HG03460 (cell line): ENCODE measurements around the gene NLGN2.

Experiments
- ATAC-seq: cut with Tn5 transposase; IDR thresholded peaks from one replicate; pipeline ENCODE4 v1.9.1; 2021; ENCODE audit not compliant: unreplicated experiment

Gene NLGN2

DNA sequence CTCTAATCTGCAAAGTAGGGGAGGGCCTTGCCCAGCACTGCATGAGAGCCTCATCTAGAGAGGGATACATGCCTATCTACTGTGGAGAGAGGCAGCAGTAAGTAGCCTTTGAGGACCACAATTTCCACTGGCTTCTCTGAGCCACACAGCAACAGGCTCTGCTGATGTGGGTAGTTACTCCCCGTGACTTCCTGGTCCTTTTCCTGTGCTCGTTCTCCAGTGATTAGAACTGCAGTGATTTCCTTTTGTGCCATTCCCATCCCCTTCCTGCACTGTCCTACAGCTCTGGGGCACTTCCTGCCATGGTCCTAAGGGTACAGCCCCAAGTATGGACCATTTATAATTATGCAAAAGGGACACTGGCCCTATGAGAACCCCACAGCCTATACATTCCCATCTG lies 16.3 kb upstream of the NLGN2 start:
- no peak for ATAC-seq

DNA sequence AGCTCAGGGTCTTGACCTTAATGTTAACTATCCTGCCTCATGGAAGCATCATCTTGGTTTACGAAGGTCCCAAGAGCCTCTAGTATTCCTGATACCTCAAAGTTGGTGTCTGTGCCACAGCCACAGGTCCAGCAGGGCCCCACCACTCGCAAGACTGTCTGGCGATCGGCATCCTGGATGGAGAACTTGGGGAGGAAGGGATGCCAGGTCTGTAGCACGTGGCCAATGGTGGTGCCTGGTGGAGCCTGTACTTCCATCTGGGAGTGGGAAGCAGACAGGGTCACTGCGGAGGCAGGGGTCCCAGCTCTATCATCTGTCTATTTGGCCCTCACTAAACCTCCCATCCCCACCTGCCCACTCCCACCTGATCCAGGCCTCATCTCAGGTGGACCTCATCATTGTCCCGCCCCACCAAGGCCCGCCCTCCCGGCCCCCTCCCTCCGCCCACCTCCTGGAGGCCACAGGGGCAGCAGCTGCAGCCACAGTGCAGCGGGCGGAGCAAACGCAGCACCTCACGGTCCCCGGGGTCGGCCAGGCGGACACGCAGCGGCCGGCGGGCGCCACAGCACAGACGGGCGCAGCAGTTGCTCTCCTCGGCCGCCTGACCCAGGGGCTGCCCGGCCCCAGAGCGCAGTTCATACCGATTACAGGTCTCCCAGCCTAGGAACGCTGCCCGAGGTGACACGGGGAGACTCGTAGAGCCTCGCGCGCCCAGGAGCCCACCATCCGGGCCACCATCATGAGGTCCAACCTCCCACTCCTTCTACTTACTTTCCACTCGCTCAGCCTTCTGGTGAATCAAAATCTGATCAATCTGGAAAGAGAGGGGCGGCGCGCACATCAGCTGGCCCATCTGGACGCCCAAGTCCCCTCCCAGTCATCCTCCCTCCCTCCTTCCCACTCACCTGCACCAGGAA lies 14.7 kb upstream of the NLGN2 start:
- no peak for ATAC-seq

GRCh38 chr17:7393613-7394451 lies 13.8 kb upstream of the NLGN2 start:
- ATAC-seq: peak; percentile 43

DNA sequence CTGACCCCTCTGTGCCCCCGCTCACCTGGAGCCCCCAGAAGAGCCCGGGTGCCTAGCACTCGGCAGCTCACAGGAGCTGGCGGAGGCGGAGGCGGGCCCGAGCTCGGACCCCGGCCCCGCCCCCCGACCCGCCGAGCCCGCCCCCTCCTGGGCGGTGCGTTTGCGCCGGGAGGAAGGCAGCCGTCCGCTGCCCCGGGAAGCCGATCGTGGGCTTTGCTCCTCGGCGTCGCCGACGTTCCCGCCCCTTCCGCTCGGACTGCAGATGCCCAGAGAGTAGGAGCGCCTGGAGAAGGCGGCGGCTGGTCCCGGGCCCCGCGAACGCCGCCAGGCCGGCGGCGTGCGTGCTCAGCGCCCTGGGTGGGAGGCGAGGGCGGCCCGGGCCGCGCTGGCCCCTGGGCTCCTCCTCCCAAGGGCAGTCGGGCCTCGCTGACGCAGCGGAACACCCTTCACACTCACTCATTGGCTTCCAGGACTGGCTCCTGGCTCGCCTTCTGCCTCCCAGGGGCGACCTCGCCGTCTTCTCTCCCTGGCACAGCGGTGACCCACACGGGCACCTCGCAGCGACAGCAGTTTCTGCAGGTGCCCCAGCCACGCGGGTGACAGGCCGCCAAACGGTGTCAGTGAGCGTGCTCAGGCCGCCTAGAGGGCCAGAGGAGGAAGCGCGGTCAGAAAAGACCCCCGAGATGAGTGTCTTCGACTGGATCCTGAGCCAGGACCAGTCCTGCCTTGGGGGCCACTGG lies 13.0 kb upstream of the NLGN2 start, which contains the start of gene PLSCR3:
PLSCR3 (minus strand) TSS at position 74 of the 740 bp plus-strand sequence. CDS start 415 bp downstream, outside the sequence.
- peak; percentile 68 for ATAC-seq

GRCh38 chr17:7396147-7396546 lies 11.5 kb upstream of the NLGN2 start:
- ATAC-seq: no peak

DNA sequence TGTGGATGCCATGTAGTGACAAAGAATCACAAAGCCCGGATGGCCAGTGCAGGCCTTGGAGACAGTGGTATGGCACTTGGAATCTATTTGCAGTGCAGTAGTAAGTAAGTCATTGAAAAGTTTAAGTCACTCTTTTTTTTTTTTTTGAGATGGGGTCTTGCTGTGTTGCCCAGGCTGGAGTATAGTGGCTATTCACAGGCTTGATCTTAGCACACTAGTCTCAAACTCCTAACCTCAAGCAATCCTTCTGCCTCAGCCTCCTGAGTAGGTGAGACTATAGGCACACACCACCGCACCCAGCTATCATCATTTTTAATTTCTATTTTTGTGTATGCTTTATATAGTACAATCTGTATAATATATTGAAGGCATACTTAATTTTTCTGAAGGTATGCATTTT lies 9.0 kb upstream of the NLGN2 start:
- ATAC-seq: no peak

DNA sequence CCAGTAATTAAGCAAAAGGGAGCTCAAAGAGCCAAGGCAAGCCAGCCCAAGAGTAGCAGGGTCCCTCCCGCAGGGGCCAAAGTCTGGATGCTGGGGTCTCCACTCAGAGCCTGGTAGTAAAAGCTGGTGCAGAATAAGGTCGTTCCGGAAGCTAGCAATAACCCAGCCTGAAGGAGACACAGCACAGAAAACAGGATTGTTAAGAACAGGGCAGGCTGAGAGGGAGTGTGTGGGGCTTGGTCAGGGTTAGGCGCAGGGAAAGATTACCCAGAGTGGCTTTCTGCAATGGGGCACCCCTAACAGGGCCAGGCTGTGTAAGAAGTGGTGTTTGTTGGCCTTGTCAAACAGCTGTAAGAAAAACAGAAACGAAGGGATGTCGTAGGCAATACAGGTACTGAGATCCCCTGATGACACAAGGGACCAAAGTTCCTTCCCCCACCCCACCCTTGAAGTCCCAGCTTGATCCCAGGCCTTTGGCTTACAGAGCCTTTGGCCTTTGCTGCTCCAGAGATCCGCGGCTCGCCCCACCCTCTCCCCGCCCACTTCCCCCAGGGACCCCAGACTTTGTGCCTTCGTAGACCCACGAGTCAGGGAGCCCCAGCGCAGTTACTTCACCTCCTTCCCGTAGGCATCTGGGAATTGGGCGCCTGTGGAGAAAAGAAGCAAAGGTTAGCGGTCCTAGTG lies 4.5 kb upstream of the NLGN2 start:
- ATAC-seq: no peak

DNA sequence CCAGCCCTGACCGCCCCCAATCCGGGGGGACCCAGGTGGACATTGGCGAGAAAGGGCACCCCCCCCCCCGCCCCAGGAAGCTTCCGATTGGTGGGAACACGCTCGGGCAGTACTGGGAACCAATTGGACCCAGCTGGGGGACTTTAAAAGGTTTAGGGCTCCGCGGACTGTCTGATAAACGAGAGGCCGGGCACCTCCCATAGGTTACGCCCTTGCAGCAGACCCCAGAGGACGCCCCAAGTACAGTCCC lies 4.0 kb upstream of the NLGN2 start:
- ATAC-seq: peak; percentile 20

DNA sequence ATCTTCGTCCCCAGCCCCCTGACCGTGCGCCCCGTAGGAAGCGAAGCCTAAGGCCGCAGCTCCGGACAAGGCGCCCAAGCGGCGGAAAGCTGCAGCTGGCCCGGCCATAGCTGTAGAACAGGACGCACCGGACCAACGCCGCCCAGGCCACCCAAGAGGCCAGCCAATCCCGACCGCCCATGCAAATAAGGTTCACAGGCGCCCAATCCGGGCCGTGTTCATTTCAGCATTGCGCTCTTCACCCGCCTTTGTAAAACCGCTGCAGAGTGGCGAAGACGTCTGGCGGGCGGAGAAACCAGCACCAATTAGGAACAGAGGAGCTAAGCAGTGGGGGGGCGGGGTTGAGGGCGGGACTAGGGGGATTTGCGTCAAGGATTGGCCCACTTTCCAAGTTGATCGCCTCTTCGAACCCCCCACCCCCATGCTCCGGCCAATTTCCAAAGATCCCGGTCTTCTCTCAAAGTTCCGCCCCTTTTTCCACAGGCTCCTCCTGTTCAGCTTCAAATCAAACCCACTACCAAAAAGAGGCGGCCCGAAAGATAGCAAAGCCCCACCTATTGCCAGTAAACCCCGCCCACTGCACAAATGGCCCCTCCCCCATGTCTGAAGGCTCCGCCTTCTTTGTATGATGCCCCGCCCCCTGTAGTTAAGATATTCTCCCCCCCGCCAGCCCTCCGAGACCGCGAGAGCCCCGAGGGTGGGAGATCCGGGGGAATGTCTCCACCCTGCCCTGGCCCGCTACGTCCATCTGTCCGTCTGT lies 3.5 kb upstream of the NLGN2 start, which contains the start of gene TMEM256:
TMEM256 (minus strand) TSS at position 121 of the 760 bp plus-strand sequence; CDS start at position 108, 13 bp downstream.
- peak; percentile 91 for ATAC-seq

- ATAC-seq: peak; percentile 4
Observed at GRCh38 chr17:7404737-7405349, 2.8 kb upstream of the NLGN2 start.

- no peak for ATAC-seq
Observed at GRCh38 chr17:7405350-7406234, 2.1 kb upstream of the NLGN2 start.

DNA sequence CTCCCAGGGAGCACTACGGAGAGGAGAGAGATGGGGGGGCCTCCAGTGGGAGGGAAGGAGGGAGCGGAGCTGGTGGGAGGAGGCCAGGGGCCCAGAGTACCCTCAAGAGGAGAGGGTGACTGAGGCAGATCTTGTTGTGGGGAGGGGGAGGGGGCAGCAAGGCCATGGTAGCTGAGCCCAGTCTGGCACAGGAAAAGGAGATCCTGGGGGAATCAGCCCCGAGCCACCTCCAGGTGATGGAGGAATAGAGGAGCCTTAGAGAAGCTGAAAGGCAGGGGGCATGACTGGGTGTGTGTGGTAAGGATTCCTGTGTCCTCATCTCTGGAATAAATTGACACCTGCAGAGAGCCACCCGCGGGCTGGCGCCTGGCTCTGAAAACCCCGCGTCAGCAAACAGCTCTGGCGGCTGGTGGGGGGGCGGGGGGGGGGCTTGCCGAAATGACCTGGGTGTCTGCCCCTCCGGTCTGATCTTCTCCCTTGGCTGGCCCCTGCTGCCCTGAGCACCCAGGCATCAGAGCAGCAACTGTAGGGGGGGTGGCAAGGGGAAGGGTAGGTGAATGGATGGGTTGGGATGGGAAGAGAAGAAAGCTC lies 1.3 kb upstream of the NLGN2 start:
- ATAC-seq: no peak

GRCh38 chr17:7407082-7407481 lies 563 bp upstream of the NLGN2 start:
- ATAC-seq: no peak

- ATAC-seq: no peak
Observed at GRCh38 chr17:7408252-7408727, 645 bp downstream of the NLGN2 start.

GRCh38 chr17:7408863-7409262 lies 1.2 kb downstream of the NLGN2 start:
- no peak for ATAC-seq

- ATAC-seq: no peak
Observed at GRCh38 chr17:7409716-7410115, 2.1 kb downstream of the NLGN2 start.

DNA sequence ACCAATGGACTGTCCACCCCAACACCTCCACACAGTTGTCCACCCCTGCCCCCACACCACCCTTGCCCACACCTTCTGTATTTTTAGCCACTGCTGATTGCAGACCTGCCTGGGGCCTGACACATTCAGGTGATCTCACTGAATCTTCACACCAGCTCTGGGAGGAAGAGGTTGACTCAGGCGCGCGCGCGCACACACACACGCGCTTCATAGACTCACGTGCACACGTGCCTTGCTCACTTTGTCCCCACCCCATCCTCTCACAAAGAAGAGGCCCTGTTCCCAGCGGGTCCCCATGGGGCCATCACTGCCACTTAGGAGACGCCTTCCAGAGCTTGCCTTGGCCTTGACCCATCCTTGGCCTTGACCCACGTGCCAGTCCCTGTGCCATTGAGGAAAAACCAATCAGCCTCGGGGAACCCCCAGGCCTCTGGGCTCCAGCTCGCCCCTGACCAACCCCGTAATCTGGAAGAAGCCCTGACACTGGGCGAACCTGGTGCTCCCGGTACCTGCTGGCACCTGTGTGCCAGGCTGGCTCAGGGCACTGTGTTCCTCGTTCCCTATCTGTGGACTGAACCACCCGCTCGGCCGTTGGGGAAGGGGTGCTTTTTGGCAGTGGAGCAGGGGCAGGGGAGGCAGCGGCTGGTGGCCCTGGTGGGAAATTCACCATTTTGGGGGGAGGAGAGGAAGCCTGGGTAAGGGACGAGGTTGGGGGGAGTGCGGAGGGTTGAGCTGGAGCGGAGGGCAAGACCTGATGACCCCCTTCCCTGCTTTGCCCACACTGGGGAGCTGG lies 3.2 kb downstream of the NLGN2 start:
- no peak for ATAC-seq
